Lower lobe of right lung (tissue), 2 donors: ENCODE measurements around the gene SEMA4A. TPM values are rescaled to one million over a fixed set of nuclear protein-coding genes. Genes with fewer than 3 reads are reported as not detected.
"Not testable (repeated sequence)": the region's sequence is repeated elsewhere in the genome, so short reads cannot be mapped to it uniquely, and the experiment has no call there.

Source experiments
- ATAC-seq, 2 donors: fragments of 200-7000 bp; cut with Tn5 transposase; one replicate each; pipeline ENCODE4 v1.9.1; 2020 to 2022; ENCODE audit warnings: mild to moderate bottlenecking in 2 of 2, moderate library complexity in 2 of 2
- DNase-seq: peaks from one replicate; pipeline ENCODE4 v3.0.0-alpha.2; 2020
- H3K27ac ChIP-seq: fragments of 200-600 bp; one replicate; pipeline ENCODE4 v1.8.0; 2022
- H3K27me3 ChIP-seq: fragments of 200-600 bp; one replicate; pipeline ENCODE4 v1.8.0; 2022; ENCODE audit warnings: low read depth
- H3K36me3 ChIP-seq: fragments of 200-600 bp; one replicate; pipeline ENCODE4 v1.8.0; 2022; ENCODE audit warnings: mild to moderate bottlenecking
- H3K4me1 ChIP-seq: fragments of 200-600 bp; one replicate; pipeline ENCODE4 v1.8.0; 2022
- H3K4me3 ChIP-seq: fragments of 200-600 bp; one replicate; pipeline ENCODE4 v1.8.0; 2022; ENCODE audit warnings: mild to moderate bottlenecking
- H3K9me3 ChIP-seq: fragments of 200-600 bp; one replicate; pipeline ENCODE4 v1.8.0; 2022
- CTCF ChIP-seq: fragments of 200-600 bp; IDR thresholded peaks from one replicate; pipeline ENCODE4 v1.8.0; 2022; ENCODE audit warnings: antibody characterized with exemption, mild to moderate bottlenecking
- intact Hi-C: fragments of 100-400 bp; cut with DNase I; formaldehyde crosslinking; loops from one replicate; pipeline ENCODE4 v1.11.0; 2022
- total RNA-seq: library from RNA; stranded (reverse); fragmentation: NEBNext Ultra II Directional; extraction: Animal tissue kit (Norgen Biotek cat#: 25700); gene quantifications from one replicate; pipeline ENCODE4 v1.2.1, GENCODE V29; 2021
- donor health status: DM: no; HTN: yes; CAD: no; lungs with severe emphysema.

The SEMA4A gene
- total RNA-seq, 1 donor from 2014 or later = 28.9 TPM

GRCh38 chr1:156121457-156121856, 31.9 kb upstream of the SEMA4A start:
- H3K4me1 ChIP-seq = peaks cover 100% of the 10 kb centered on the region
- H3K36me3 ChIP-seq = no peaks in the 10 kb centered on the region
- no peaks in the 10 kb centered on the region for H3K27me3 ChIP-seq
- DNase-seq (no peak), ATAC-seq (no peak)
- H3K9me3 ChIP-seq = no peaks in the 10 kb centered on the region
- intact Hi-C loops = no loop called here
- peak overlapping the region; percentile 99 for H3K27ac ChIP-seq
- no peak for TF ChIP-seq CTCF
- H3K4me3 ChIP-seq = no peak overlapping the region

GRCh38 chr1:156122086-156122485, 31.3 kb upstream of the SEMA4A start:
- Histone ChIP-seq H3K36me3 (no peaks in the 10 kb centered on the region), H3K9me3 (no peaks in the 10 kb centered on the region), H3K4me1 (peaks cover 100% of the 10 kb centered on the region), H3K27ac (peak overlapping the region; percentile 99), H3K27me3 (no peaks in the 10 kb centered on the region), H3K4me3 (peak overlapping the region; percentile 46)
- no peak for TF ChIP-seq CTCF
- ATAC-seq (no peak), DNase-seq (no peak)
- intact Hi-C loops = no loop called here

GRCh38 chr1:156122519-156123355, 30.6 kb upstream of the SEMA4A start:
- DNase-seq (peak; percentile 75), ATAC-seq (peak; percentile 5 to 23)
- Histone ChIP-seq H3K4me1 (peaks cover 100% of the 10 kb centered on the region), H3K27me3 (no peaks in the 10 kb centered on the region), H3K4me3 (peak overlapping the region; percentile 46), H3K27ac (peak overlapping the region; percentile 99), H3K36me3 (peaks cover under 1% of the 10 kb centered on the region), H3K9me3 (no peaks in the 10 kb centered on the region)
- intact Hi-C loops = no loop called here
- peak; percentile 11 for TF ChIP-seq CTCF

- H3K36me3 ChIP-seq = peaks cover 4% of the 10 kb centered on the region
- H3K27me3 ChIP-seq = no peaks in the 10 kb centered on the region
- peak overlapping the region; percentile 99 for H3K27ac ChIP-seq
- peak overlapping the region; percentile 46 for H3K4me3 ChIP-seq
- ATAC-seq = peak; percentile 62 to 81
- peak; percentile 95 for DNase-seq
- H3K9me3 ChIP-seq = no peaks in the 10 kb centered on the region
- peak; percentile 5 for TF ChIP-seq CTCF
- intact Hi-C loops = no loop called here
- H3K4me1 ChIP-seq = peaks cover 100% of the 10 kb centered on the region
These were observed 29.8 kb upstream of the SEMA4A start for GRCh38 chr1:156123356-156124196.

- H3K4me1 ChIP-seq = peaks cover 100% of the 10 kb centered on the region
- intact Hi-C loops = no loop called here
- no peaks in the 10 kb centered on the region for H3K27me3 ChIP-seq
- no peak for TF ChIP-seq CTCF
- H3K27ac ChIP-seq = peak overlapping the region; percentile 99
- ATAC-seq (peak; percentile 7 to 9), DNase-seq (peak; percentile 78)
- H3K4me3 ChIP-seq = peak overlapping the region; percentile 21
- H3K36me3 ChIP-seq = peaks cover 4% of the 10 kb centered on the region
- no peaks in the 10 kb centered on the region for H3K9me3 ChIP-seq
These were observed 28.6 kb upstream of the SEMA4A start for GRCh38 chr1:156124557-156125483.

- H3K27me3 ChIP-seq, ATAC-seq, H3K9me3 ChIP-seq, DNase-seq, intact Hi-C loops, H3K36me3 ChIP-seq: not testable (repeated sequence)
- Histone ChIP-seq H3K4me3 (peak overlapping the region; percentile 21), H3K4me1 (peaks cover 100% of the 10 kb centered on the region), H3K27ac (peak overlapping the region; percentile 99)
These were observed 27.8 kb upstream of the SEMA4A start for GRCh38 chr1:156125544-156125943.
